SKM-1 (cell line): Measurements from ENCODE around the gene BLID.

Source experiments
- DNase-seq: peaks from one replicate; lab custom pipeline; 2025; ENCODE audit not compliant: unreplicated experiment; lab: John Stamatoyannopoulos, UW

Gene BLID

DNA sequence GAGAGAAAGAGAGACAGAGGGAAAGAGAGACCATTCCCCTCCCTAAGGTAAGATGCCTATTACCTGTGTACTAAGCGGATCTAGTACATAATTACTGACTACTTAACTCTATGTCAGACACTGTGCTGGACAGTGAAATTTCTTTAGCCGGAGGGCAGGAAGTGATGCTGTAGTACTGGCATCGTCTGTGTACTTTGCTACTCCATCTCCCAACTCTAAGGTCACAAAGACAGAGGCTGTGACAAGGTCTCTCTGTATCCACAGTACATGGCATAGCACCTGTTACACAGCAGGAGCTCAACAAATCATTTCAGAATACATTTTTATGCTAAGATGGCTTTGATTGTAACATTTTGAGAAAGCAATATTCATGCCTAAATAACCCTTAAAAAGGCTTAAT, 9.0 kb downstream of the BLID start:
- no peak for DNase-seq

DNA sequence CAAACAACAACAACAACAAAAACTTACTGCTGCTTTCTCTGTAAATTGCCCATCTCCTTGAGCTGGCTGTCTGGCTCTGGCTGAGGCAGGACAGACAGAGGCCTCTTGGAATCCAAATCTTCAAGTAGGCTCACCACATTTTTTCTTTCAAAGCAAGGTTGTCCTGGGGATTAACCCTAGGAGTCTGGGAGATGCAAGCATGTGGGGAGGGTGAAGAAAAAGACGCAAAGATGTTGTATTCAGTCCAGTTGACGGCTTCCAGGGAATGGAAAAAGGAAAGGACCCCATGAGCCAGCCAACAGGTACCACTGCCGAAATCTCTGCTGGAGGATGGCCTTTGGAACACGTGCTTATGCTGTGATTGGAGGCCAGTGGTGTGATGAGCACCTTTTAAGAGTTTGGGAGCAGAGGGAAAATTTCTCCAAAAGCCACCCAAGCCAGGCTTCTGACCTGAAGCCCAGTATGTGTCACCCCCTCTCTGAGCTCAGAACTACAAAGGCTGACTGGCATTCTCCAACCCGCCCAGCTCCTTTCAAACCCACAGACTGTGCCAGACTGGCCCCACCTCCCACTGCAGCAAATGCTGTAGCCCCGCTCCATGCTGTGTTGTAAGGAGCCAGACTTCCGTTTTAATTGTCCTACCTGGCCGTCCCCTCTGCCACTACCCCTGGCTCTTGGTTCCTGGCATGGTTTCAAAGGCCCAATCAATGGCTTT, 10.8 kb downstream of the BLID start:
- no peak for DNase-seq

DNA sequence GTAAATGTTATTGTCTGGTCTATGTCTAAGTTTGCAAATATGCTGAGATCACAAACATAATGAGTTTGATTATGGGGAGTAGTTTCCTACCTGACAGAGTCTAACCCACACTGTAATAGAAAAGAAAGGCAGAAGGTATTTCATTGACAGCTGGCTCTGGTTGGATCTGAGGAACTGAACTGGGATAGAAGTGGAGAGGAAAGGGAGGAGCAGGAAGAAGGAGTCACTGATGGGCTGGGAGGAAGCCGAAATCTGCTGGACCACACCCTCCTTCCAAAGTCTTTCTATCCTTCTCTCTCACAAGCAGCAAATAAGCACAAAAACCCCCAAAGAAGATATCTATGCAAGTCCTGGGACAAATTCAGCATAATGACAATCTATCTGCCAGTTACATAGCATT, 11.7 kb downstream of the BLID start:
- no peak for DNase-seq

DNA sequence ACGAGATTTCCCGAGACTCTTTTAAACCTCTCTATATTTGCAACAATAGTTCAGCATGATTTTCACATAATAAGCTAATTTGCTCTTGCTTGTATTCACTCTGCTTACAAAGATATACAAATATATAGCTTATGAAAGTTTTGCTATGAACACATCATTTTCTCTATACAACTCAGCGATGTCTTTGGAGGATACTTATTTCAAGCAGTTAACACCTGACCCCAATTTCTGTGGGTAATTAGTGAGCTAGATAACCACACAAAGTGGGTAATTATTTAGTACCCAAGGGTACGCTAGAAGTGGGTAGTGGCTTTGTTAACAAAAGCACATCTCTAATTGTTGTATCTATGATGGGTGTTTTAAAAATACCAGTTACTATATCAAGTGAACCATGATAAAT, 12.3 kb downstream of the BLID start:
- no peak for DNase-seq

DNA sequence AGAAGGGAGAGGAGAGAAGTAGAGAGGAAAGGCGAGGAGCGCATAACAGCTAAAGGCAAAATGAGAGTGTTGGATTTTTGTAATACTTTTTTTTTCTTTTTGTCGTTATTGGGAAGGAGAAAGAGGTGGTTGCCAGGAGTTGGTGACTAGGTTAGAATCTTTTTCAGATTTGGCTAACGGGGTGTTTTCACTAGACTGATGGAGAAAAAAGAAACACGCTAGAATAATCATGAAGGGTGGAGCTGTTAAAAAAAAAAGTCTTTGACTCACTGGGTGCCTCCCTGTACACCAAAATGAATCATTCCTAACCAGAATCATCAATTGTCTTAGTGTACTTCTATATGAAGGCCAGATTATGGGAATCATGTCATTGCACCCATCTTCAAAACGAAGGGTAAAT, 12.7 kb downstream of the BLID start:
- DNase-seq: no peak

DNA sequence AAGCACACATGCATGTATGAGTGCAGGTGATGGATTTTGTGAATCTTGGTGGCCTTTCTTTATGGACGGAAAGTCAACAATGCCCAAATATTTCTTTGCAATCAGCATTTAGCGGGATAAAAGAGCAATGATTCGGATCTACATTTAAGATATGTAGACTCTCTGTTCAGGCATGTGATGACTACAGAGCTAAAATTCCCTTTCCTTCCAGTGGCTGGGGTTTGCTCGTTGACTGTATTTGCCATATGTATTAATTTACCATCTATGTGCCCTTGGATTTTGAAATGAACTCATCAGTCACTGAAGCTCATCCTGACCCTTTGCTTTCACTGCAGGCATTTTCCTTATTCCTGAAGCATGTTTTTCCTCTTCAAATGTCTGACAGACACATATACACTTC, 13.6 kb downstream of the BLID start:
- DNase-seq: no peak

DNA sequence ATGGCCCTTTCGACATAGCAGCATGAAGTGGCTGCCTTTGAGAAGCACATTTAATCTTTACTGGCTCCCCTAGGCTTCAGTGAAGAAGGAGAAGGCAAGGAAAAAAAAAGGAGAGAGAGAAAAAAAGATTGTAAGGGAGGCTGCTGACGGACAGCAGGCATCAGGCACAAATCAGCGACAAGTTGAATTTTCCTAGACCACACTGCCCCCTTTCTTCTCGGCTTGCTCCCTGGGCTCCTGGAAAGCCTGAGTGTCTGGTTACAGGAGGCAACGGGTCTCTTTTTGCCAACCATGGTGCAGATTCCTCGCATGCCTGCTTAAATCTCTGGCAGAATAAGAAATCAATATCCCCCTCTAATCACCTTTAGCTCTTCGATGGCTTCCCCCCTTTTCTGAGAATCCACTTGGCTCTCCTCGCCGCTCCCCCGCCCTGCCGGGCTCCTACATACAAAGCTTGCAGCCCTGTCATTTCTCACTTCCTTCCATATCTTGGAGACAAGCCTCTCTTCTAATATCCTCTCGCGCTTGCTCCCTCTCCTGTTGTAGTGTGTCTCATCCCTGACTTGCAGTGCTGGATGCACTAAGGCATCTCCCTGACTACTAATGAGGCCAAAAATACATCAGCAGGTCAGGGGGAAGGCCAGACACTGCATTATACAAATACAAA, 14.3 kb downstream of the BLID start:
- no peak for DNase-seq

DNA sequence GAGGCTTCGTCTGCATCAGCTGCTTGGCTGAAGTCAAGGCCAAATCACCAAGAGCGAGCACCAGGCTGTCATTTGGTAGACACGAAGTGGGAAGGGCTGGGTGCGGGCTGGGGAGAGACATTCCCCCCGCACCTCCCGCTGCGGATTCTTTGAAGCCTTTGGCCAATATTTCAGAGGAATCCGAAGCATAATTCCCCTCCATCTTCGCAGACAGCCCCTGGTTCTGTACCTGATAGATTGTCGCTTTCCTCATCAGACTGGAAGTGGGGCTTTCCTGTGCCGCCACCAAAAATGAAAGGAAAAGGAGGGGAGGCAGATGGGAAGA, 15.3 kb downstream of the BLID start:
- no peak for DNase-seq

DNA sequence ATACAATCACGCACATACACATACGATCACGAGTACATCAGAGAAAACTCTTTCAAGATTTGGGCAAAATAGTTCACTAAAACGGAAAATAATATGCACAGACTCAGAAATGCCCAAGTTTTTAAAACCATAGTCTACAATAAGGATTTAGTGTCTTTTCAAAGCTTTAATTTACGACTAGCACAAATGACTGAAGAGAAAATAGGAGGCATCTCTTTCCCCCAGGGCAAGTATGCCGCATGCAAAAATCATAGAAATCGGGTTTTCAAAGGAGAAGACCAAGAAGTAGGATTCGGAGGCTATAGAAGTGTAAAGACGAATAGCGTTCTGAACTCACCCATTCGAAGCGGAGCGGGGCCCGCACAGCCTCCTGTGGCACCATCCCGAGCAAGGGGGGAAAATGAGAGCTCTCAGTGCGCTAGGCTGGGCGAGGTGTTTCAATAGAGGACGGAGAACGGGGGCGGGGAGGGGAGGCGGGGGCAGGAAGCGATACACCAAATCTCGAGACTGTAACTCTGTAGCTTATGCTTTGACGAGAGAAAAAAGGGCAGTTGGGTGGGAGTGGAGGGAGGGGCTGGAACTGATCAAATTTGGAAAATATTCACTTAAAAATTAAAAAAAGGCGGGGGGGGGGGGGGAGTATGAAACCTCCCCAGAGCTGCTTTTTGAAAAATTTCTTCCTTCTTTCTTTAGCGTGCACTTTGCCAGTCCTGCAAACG, 15.8 kb downstream of the BLID start:
- no peak for DNase-seq

DNA sequence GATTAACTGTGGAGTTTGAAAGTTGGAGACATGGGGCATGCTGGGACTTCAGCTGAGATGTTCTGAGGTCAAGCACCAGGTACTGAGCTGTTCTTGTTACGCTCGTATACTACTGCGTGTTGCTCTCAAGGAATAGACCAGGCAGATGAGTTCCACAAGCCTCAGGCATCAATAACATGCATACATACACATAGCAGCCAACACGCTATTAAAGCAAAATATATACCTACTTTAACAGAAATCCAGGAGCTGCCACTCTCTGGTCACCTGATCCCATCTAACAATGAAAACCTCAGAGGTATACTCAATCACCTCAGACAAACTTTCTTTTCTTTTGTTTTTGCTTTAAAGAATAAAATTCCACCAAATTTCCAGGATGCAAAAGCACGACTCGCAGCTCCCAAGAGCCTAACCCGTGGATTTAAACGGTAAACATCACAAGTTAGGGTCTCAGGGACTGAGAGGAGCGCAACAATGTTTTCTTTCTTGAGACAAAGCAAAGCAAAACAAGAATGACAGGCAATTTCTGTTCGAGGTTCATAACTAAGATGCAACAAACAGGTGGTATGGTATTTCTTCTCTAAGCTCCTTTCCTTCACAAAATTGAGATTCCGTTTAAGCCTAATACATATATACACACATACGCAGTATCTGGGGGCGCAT, 16.5 kb downstream of the BLID start:
- DNase-seq: no peak

DNA sequence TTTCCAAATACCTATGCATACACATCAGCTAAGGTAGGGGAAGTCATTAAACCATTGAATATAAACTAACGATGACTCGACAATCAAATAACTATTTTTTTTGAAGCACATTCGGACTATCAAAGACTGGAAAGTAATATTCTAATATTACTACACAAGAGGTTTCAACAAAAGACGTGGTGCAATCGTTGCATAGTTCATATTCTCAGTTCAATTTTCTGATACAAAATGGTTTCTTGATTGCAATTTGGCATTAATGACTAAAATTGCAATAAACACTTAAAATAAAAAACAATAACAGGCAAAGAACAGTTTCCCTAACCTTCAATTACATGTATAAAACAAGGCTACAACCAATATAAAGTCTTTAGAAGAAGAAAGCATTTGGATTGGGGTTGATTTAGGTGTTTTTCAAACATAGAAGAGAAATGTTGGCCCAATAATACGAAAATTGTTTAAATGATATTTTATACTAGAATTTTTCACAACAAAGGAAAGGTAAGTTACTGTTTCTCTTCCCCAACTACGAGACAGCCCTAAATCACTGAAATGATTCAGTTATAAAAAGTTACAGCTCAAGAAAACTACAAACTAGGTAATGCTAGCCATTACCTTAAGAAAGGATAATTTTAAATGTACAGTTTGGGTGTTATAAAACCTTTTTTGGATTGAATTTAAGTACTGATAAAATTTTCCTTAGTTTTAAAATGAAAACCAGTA, 17.6 kb downstream of the BLID start:
- no peak for DNase-seq

DNA sequence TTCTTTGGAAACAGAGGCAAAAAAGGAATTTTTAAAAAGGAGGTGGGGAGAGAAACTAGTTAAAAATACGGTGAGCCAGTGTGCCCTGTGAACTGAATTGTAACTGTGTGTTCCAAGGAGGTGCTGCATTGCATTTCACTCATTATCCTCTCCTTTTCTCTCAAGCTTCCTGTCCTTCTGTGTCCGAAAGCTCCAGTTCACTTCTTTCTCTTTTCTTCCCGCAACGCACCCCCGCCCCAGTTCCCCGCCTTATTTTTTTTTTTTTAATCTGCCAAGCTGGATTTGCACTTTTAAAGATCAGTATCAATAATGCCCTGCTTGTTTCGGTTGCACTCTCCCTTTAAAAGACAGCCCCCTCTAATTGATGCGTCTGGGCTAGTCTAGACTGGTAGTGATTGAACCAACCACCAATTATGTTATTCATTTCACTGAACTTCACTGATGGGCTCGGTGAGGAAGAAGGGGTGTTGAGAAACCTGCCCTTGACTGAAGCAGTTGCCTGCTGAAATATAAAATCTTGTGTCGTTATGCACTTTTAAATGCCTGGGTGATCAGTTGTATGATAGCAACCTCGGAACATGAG, 18.5 kb downstream of the BLID start:
- DNase-seq: no peak

DNA sequence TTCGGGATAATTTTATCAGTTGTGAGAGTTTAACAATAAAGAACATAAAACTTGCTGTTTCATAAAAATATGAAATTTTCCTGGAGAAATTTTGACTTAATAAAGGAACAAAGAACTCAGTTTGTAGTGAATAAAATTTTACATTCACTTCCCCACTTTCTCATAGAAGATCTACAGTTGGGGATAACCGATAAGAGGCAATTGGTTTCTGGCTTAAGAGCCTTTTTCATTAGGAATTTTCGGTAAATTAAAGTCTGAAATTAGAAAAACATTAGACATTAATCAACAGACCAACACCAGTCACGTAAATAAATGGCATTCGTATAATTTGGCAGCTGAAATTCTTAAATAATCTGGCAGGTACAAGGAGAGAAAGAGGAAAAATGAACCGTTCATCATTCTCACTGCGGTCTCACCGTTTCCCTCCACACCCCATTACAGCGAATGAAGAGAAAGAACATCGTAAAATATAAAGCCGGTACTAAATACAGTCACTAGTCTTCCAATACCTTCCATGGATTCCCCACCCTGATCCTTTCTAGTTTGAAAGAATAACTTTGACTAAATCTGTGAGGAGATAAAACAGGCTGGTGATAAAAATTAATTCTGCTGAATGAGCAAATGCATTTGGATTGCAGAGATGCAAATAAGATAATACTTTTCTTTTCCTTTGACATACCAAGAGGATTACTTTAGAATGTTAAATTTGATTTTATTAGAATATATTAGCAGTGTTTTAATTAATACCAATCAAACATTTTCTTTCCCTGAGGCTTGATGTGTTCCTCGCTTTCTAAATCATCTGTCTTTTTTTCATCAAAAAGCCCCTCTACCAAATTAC, 19.5 kb downstream of the BLID start:
- DNase-seq: no peak

DNA sequence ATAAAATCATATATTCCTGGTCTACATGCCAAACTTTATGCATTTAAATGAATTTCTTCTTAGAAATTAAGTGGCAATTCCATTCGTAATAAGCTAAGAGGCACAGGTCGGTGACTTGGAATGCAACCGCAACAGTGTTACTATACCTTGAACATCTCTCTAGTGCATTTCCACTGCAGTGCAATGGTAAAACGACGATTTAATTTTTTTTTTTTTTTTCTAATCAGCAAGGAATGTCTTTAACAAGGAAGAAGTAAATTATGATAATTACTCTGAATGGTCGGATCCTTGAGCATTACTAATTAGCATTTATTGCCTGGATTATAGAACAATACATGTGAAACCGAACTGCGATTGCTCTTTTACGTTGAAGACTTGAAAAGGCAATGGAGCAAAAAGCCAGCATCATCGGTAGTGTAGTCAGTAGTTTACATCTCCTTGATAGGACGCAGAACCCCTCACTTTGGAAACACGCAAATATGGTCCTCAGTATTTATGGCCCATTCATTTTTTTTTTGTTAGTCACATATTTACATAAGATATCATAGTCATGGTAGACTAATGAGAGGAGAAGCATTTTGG, 20.2 kb downstream of the BLID start:
- DNase-seq: no peak

DNA sequence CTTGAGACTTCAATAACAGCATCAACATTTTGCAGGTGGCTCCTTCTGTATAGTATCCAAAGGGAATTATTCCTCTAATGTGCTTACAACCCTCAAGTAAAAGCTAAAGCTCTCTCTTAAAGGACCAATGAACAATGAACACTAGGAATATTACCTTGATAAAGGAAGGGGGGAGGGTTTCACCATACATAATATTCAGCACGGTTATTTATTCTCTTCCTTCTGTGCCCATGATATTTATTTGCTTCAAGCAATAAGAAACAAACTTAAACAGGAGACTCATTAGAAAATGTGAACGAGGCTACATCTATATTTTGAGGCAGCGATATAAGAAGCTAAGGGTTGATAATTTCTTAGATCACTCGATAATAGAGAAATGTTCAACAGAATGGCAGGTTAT, 21.2 kb downstream of the BLID start:
- no peak for DNase-seq

DNA sequence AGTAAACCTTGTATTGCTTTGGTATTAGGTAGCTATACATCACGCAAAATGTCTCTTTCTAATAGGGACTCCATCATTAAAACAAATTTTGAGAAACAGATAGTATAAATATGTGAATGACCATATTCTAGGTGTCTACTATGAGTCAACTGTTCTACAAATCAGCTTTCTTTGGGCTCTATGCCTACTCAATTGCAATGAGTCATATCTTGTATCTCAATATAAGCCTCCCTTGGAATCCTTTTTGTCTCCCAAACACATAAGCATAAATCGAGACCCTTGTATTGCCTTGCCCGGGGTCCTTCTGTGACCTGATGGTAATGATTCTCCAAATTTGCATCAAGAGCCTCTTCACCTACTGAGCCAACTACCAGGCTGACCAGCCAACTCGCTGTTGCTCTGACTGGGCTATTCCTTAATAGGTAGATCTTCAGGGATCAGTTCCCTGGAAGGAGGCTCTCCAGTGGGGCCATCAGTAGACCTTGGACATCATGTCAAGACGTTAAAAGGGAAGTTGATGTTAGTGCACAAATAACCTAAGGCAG, 22.2 kb downstream of the BLID start:
- no peak for DNase-seq

DNA sequence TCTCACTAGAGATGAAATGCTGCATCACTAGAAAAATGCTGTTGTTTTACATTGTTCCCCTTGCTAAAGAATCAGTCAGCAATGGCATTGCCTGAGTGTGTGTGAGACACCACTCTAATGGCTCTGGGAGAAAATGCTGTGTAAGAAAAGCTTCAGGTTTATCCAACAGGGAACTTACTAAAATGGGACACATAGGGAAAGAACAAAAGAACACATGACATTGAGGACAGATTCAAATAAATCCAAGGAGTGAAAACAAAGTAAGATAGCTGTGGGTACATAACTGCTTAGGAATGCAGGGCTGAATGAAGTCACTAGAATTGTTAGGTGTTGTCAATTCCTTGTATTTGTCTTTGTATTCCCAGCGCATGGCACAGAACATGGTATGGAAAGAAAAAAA, 24.2 kb downstream of the BLID start:
- DNase-seq: no peak

DNA sequence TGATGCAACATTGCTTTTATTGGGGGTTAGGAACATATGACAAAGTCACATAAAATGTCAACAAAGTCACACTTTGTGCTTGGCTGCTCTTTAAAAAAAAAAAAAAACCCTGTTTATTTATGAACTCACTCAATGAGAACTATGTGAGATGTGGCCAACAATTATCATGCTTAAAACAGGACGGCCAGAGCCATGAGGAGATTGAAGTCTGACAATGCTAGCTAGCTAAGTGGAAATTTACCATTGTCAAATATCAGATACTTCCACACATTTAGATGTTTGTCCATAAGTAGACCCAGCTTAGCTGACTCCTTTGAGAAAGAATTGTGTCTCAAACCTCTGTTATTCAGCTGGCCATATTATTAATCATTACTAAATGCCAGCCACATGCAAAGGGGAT, 26.9 kb downstream of the BLID start:
- no peak for DNase-seq

DNA sequence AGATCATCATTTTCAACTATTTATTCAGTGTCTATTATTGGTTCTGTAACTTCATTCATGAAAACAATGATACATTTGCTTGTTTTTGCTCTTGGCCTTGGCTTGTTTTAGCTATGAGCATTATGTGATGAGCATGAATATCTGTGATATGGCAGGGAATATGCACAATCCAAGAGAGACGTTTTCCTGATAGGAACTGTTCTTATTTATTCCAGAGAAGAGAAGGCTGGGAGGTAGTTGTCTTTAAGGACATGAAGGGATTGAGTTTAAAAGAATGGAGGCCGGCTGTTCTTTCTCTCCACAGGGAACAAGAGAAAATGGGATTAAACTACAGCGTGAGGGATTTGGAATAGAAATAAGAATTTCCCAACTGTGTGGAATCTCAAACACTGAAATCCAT, 30.3 kb downstream of the BLID start:
- no peak for DNase-seq
